Stomach (tissue), 4 donors: ENCODE data around the gene FRMD4B.

ENCODE experiments used
- EP300 ChIP-seq: sonication (generic); formaldehyde crosslinking; IDR thresholded peaks from one replicate; pipeline ENCODE4 v1.6.1; 2017; ENCODE audit warnings: antibody characterized with exemption
- POLR2A ChIP-seq, 4 donors: fragments of 450-650 bp; IDR thresholded peaks; one replicate each; pipeline ENCODE4 v1.6.1; 2016; ENCODE audit warnings: antibody characterized with exemption in 4 of 4, control low read depth in 2 of 4, mild to moderate bottlenecking in 1 of 4, moderate library complexity in 1 of 4
- TF ChIP-seq, protein P1 (sequence below), 7 experiments: fragments of 450-650 bp in 4 of 7; fragments of 200-600 bp in 3 of 7; sonication (generic) in 3 of 7; IDR thresholded peaks; one replicate each; pipeline ENCODE4 v1.5.1; 2016 to 2019; ENCODE audit warnings: antibody characterized with exemption in 7 of 7, control low read depth in 2 of 7, mild to moderate bottlenecking in 1 of 7

DNA sequence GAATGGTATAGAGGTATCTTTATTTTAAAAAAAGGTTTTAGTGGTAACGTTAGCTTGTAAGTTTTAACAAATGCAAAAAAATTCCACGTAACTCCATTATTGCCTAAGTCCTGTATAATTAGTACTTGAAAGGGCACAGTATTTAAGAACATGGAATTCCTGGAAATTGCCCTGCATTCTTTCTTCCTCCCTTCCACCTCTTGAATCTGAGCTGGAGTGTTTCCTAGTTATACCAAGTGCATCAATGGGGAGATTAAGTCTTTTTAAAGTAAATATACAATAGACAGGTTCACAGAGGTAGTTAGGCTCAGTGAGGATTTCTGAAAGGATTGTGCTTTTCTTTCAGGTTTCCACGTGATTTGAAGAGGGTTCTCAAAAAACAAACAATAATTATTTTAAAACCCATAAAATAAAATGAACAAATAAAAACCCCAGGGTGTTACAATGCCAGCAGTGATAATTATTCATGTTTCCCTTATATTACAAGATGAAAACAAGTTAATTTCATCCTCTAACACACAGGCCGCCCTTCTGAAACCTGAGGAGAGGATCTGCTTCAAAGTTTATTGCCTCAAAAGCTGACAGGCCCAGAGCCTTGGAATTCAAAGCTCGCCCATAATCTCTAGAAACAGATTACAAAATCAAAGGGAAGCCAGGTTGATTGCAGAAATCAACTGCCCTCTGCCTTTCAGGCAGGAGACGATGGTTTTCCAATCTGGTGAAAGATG is 134.6 kb downstream of the FRMD4B start:
- TF ChIP-seq, protein P1, sequence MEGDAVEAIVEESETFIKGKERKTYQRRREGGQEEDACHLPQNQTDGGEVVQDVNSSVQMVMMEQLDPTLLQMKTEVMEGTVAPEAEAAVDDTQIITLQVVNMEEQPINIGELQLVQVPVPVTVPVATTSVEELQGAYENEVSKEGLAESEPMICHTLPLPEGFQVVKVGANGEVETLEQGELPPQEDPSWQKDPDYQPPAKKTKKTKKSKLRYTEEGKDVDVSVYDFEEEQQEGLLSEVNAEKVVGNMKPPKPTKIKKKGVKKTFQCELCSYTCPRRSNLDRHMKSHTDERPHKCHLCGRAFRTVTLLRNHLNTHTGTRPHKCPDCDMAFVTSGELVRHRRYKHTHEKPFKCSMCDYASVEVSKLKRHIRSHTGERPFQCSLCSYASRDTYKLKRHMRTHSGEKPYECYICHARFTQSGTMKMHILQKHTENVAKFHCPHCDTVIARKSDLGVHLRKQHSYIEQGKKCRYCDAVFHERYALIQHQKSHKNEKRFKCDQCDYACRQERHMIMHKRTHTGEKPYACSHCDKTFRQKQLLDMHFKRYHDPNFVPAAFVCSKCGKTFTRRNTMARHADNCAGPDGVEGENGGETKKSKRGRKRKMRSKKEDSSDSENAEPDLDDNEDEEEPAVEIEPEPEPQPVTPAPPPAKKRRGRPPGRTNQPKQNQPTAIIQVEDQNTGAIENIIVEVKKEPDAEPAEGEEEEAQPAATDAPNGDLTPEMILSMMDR (IDR thresholded peaks at IDR 0.05), result no peak
- TF ChIP-seq EP300 (no peak), POLR2A (IDR thresholded peaks at IDR 0.05) (no peak)
